GM23338 (cell line): ENCODE data around the gene SEMA4A. TPM values are rescaled to one million over a fixed set of nuclear protein-coding genes. Genes with fewer than 3 reads are reported as not detected.

Source experiments
- ATAC-seq: fragments of 200-7000 bp; cut with Tn5 transposase; 3 replicates; pipeline ENCODE4 v1.9.1; 2020
- DNase-seq: peaks from one replicate; pipeline ENCODE4 v3.0.0-alpha.2; 2015; ENCODE audit warnings: low spot score
- H2AFZ ChIP-seq: fragments of 200-600 bp; sonication (generic); 2 replicates; pipeline ENCODE4 v1.8.0; 2016; ENCODE audit warnings: antibody characterized with exemption, mild to moderate bottlenecking, moderate library complexity
- H3F3A ChIP-seq: fragments of 200-600 bp; sonication (generic); replicated peaks from 2 replicates; pipeline ENCODE4 v1.8.0; 2017; ENCODE audit warnings: antibody characterized with exemption, mixed run types, low read depth
- H3K27ac ChIP-seq: fragments of 200-600 bp; sonication (generic); 2 replicates; pipeline ENCODE4 v1.6.1; 2016; ENCODE audit warnings: low read depth
- H3K27me3 ChIP-seq: fragments of 200-600 bp; sonication (generic); 2 replicates; pipeline ENCODE4 v1.8.0; 2016; ENCODE audit warnings: mild to moderate bottlenecking, mixed run types, moderate library complexity; ENCODE audit not compliant: insufficient read depth
- H3K36me3 ChIP-seq: fragments of 200-600 bp; sonication (generic); 2 replicates; pipeline ENCODE4 v1.8.0; 2016; ENCODE audit warnings: mild to moderate bottlenecking; ENCODE audit not compliant: insufficient read depth
- H3K4me1 ChIP-seq: fragments of 200-600 bp; sonication (generic); 2 replicates; pipeline ENCODE4 v1.8.0; 2016; ENCODE audit warnings: mild to moderate bottlenecking, moderate library complexity; ENCODE audit not compliant: insufficient read depth
- H3K4me2 ChIP-seq: fragments of 200-600 bp; sonication (generic); 2 replicates; pipeline ENCODE4 v1.7.1; 2017; ENCODE audit warnings: mixed run types
- H3K4me3 ChIP-seq: fragments of 200-600 bp; sonication (generic); 2 replicates; pipeline ENCODE4 v1.6.1; 2016; ENCODE audit warnings: mixed run types
- H3K79me2 ChIP-seq: fragments of 200-600 bp; sonication (generic); replicated peaks from 2 replicates; pipeline ENCODE4 v1.8.0; 2017; ENCODE audit warnings: mild to moderate bottlenecking; ENCODE audit not compliant: insufficient read depth
- H3K9me2 ChIP-seq: fragments of 200-600 bp; sonication (generic); 2 replicates; pipeline ENCODE4 v1.8.0; 2017; ENCODE audit not compliant: insufficient read depth
- H4K20me1 ChIP-seq: fragments of 200-600 bp; sonication (generic); replicated peaks from 2 replicates; pipeline ENCODE4 v1.8.0; 2017; ENCODE audit warnings: mild to moderate bottlenecking; ENCODE audit not compliant: insufficient read depth
- H3K27ac Mint-ChIP-seq: 2 replicates; pipeline ENCODE4 v1.8.0; 2020; ENCODE audit warnings: inconsistent platforms, mild to moderate bottlenecking, moderate library complexity, mixed read lengths
- H3K27me3 Mint-ChIP-seq: 3 replicates; pipeline ENCODE4 v1.8.0; 2022; ENCODE audit warnings: low read depth, mild to moderate bottlenecking, moderate library complexity, mixed read lengths, inconsistent platforms; ENCODE audit not compliant: insufficient read depth, poor library complexity
- H3K36me3 Mint-ChIP-seq: 3 replicates; pipeline ENCODE4 v1.8.0; 2021; ENCODE audit warnings: low read depth, mild to moderate bottlenecking, inconsistent platforms, moderate library complexity, mixed read lengths
- H3K4me1 Mint-ChIP-seq: 3 replicates; pipeline ENCODE4 v1.8.0; 2020; ENCODE audit warnings: mild to moderate bottlenecking, inconsistent platforms, mixed read lengths
- H3K4me3 Mint-ChIP-seq: 3 replicates; pipeline ENCODE4 v1.8.0; 2021; ENCODE audit warnings: moderate library complexity, mild to moderate bottlenecking, inconsistent platforms, mixed read lengths
- H3K9me3 Mint-ChIP-seq: 3 replicates; pipeline ENCODE4 v1.8.0; 2020; ENCODE audit warnings: moderate library complexity, mild to moderate bottlenecking, inconsistent platforms, mixed read lengths
- CREB1 ChIP-seq: fragments of 250-450 bp; sonication (Bioruptor Pico); IDR thresholded peaks from 2 replicates; pipeline ENCODE4 v1.5.0; 2020; ENCODE audit warnings: low read depth, mild to moderate bottlenecking, moderate library complexity
- CTCF ChIP-seq, 2 experiments: fragments of 200-600 bp in 1 of 2; sonication (generic) in 1 of 2; conservative IDR thresholded peaks; 2 replicates each; pipeline versions ENCODE4 v1.5.1 to v1.6.1; 2016 to 2017; ENCODE audit warnings: antibody characterized with exemption in 2 of 2, low read depth in 2 of 2, mild to moderate bottlenecking in 2 of 2, moderate library complexity in 1 of 2
- ETS1 ChIP-seq: IDR thresholded peaks from 2 replicates; pipeline ENCODE4 v1.6.1; 2016; ENCODE audit warnings: antibody characterized with exemption
- EZH2 ChIP-seq: fragments of 200-600 bp; sonication (generic); IDR thresholded peaks from one replicate; pipeline ENCODE4 v1.8.0; 2017; ENCODE audit warnings: antibody characterized with exemption, mild to moderate bottlenecking, low read depth; ENCODE audit not compliant: unreplicated experiment
- EZH2phosphoT487 ChIP-seq: fragments of 200-600 bp; sonication (generic); IDR thresholded peaks from one replicate; pipeline ENCODE4 v1.8.1; 2018; ENCODE audit warnings: antibody characterized with exemption; ENCODE audit not compliant: unreplicated experiment
- JUNB ChIP-seq: IDR thresholded peaks from one replicate; pipeline ENCODE4 v1.6.1; 2016; ENCODE audit warnings: antibody characterized with exemption; ENCODE audit not compliant: unreplicated experiment
- NANOG ChIP-seq: IDR thresholded peaks from 2 replicates; pipeline ENCODE4 v1.6.1; 2016; ENCODE audit warnings: antibody characterized with exemption, borderline replicate concordance
- POLR2AphosphoS5 ChIP-seq: IDR thresholded peaks from 2 replicates; pipeline ENCODE4 v1.6.1; 2016; ENCODE audit warnings: antibody characterized with exemption, low read depth
- STAT1 ChIP-seq: IDR thresholded peaks from one replicate; pipeline ENCODE4 v1.6.1; 2016; ENCODE audit warnings: antibody characterized with exemption; ENCODE audit not compliant: unreplicated experiment
- ZNF114 ChIP-seq: fragments of 250-450 bp; sonication (Bioruptor Pico); IDR thresholded peaks from 2 replicates; pipeline ENCODE4 v1.5.0; 2020; ENCODE audit warnings: mild to moderate bottlenecking, moderate library complexity
- ZNF331 ChIP-seq: fragments of 250-450 bp; sonication (Bioruptor Pico); IDR thresholded peaks from 2 replicates; pipeline ENCODE4 v1.5.0; 2020; ENCODE audit warnings: low read depth, mild to moderate bottlenecking, moderate library complexity
- ZNF462 ChIP-seq: fragments of 250-450 bp; sonication (Bioruptor Pico); IDR thresholded peaks from 2 replicates; pipeline ENCODE4 v1.5.0; 2020; ENCODE audit warnings: mild to moderate bottlenecking, moderate library complexity
- polyA plus RNA-seq: library from polyadenylated mRNA; unstranded; fragments of >200 nt; fragmentation: Nextera tagmentation; extraction: Ambion mirVana; gene quantifications from 2 replicates; pipeline ENCODE4 v1.2.1, GENCODE V29; 2016
- total RNA-seq: library from RNA; depleted of rRNA; stranded (reverse); fragments of >200 nt; shearing (Covaris generic); gene quantifications from 2 replicates; pipeline ENCODE4 v1.2.3, GENCODE V29; 2014

The SEMA4A gene
- total and polyA plus RNA-seq, 2 experiments from 2014 or later = 5.5 to 20.2 TPM

GRCh38 chr1:156164125-156164831, 10.9 kb downstream of the SEMA4A start:
- H3K27ac Mint-ChIP-seq = no peak overlapping the region
- Histone ChIP-seq H3K27ac (no peak overlapping the region), H3K9me2 (no peaks in the 10 kb centered on the region), H2AFZ (no peak overlapping the region), H3F3A (peaks cover 4% of the 10 kb centered on the region; the same call in 1 of the 2 replicates), H3K79me2 (no peaks in the 10 kb centered on the region), H3K27me3 (no peaks in the 10 kb centered on the region), H3K4me3 (no peak overlapping the region), H3K4me2 (no peak overlapping the region), H3K36me3 (no peaks in the 10 kb centered on the region), H4K20me1 (no peaks in the 10 kb centered on the region), H3K4me1 (peaks cover 20% of the 10 kb centered on the region)
- no peak for DNase-seq
- H3K4me1 Mint-ChIP-seq = peaks cover 18% of the 10 kb centered on the region
- ATAC-seq = no peak
- TF ChIP-seq EZH2phosphoT487 (no peak), ZNF331 (CRISPR knock-in tag) (no peak), STAT1 (no peak), CREB1 (CRISPR knock-in tag) (no peak), NANOG (no peak), ZNF462 (CRISPR knock-in tag) (no peak), ETS1 (no peak), JUNB (no peak), CTCF (conservative IDR thresholded peaks at IDR 0.05; ENCODE audit: low read depth in 2 of 2) (no peak), EZH2 (no peak), ZNF114 (no peak), POLR2AphosphoS5 (no peak)
- H3K27me3 Mint-ChIP-seq = peaks cover 7% of the 10 kb centered on the region
- H3K9me3 Mint-ChIP-seq = no peaks in the 10 kb centered on the region
- peaks cover 4% of the 10 kb centered on the region; the same call in 1 of the 3 replicates for H3K36me3 Mint-ChIP-seq
- no peak overlapping the region for H3K4me3 Mint-ChIP-seq
